ENCODE data around the gene TMEM63B.

Gene TMEM63B

DNA sequence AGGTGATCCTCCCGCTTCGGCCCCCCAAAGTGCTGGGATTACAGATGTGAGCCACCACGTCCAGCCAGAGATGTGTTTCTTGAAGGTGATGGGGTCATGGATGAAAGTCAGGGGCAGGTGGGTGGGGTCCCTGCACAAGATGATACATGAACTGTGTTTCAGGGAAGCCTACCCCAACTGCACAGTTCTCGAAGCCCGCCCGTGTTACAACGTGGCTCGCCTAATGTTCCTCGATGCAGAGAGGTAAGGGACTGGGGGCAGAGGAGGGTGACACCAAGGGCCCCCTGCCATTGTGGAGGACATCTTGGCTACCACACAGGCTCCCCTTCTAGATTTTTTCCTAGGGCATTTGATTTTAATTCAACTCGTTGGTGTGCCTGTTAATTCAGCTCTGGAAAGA, 19.3 kb downstream of the TMEM63B start:
- TF ChIP-seq YY1 (IDR thresholded peaks at IDR 0.05; ENCODE audit: low read depth), result no peak
- TF ChIP-seq EGR1 (IDR thresholded peaks at IDR 0.05), result no peak
- TF ChIP-seq TCF12 (IDR thresholded peaks at IDR 0.05; ENCODE audit: low read depth), result no peak
- TF ChIP-seq, protein P1, sequence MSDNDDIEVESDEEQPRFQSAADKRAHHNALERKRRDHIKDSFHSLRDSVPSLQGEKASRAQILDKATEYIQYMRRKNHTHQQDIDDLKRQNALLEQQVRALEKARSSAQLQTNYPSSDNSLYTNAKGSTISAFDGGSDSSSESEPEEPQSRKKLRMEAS (IDR thresholded peaks at IDR 0.05), result no peak
- no peak for TF ChIP-seq RAD21 (IDR thresholded peaks at IDR 0.05; ENCODE audit: low read depth)
- TF ChIP-seq CREB1 (IDR thresholded peaks at IDR 0.05; ENCODE audit: low read depth), result no peak
- no peak for TF ChIP-seq FOXM1 (IDR thresholded peaks at IDR 0.05; ENCODE audit: borderline replicate concordance, low read depth)
- TF ChIP-seq CEBPB (IDR thresholded peaks at IDR 0.05), result no peak
- TF ChIP-seq, protein P2, sequence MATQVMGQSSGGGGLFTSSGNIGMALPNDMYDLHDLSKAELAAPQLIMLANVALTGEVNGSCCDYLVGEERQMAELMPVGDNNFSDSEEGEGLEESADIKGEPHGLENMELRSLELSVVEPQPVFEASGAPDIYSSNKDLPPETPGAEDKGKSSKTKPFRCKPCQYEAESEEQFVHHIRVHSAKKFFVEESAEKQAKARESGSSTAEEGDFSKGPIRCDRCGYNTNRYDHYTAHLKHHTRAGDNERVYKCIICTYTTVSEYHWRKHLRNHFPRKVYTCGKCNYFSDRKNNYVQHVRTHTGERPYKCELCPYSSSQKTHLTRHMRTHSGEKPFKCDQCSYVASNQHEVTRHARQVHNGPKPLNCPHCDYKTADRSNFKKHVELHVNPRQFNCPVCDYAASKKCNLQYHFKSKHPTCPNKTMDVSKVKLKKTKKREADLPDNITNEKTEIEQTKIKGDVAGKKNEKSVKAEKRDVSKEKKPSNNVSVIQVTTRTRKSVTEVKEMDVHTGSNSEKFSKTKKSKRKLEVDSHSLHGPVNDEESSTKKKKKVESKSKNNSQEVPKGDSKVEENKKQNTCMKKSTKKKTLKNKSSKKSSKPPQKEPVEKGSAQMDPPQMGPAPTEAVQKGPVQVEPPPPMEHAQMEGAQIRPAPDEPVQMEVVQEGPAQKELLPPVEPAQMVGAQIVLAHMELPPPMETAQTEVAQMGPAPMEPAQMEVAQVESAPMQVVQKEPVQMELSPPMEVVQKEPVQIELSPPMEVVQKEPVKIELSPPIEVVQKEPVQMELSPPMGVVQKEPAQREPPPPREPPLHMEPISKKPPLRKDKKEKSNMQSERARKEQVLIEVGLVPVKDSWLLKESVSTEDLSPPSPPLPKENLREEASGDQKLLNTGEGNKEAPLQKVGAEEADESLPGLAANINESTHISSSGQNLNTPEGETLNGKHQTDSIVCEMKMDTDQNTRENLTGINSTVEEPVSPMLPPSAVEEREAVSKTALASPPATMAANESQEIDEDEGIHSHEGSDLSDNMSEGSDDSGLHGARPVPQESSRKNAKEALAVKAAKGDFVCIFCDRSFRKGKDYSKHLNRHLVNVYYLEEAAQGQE (IDR thresholded peaks at IDR 0.05; ENCODE audit: low read depth), result no peak
- no peak for TF ChIP-seq EP300 (IDR thresholded peaks at IDR 0.05; ENCODE audit: borderline replicate concordance)

DNA sequence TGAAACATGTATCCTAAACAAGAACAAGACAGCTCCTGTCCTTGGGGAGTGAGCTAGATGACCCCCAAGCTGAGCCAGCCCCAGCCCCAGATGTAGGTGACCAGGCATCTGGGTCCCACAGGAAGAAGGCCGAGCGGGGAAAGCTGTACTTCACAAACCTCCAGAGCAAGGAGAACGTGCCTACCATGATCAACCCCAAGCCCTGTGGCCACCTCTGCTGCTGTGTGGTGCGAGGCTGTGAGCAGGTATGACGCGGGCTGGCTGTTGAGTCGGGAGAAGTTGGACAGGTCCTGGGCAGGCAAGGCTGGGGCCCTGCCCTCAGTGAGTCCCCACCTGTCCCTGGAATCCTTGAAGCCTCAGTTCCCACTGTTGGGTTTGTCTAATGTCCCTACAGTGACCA, 19.9 kb downstream of the TMEM63B start:
- TF ChIP-seq TEAD4 (IDR thresholded peaks at IDR 0.05) (no peak), TCF12 (IDR thresholded peaks at IDR 0.05; ENCODE audit: low read depth) (no peak), CEBPB (IDR thresholded peaks at IDR 0.05) (no peak)
- TF ChIP-seq, protein P1 (IDR thresholded peaks at IDR 0.05), result no peak

DNA sequence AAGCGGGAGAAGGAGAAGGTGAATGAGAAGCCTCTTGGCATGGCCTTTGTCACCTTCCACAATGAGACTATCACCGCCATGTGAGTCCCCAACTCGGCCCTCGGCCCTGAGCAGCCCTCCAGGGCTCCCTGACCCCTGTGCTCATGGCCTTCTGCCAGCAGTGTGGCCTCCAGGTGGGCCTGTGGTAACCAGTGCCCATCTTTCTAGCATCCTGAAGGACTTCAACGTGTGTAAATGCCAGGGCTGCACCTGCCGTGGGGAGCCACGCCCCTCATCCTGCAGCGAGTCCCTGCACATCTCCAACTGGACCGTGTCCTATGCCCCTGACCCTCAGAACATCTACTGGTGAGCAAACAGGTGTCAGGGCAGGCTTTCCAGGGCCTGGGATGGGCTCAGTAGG, 21.0 kb downstream of the TMEM63B start:
- TF ChIP-seq CEBPB (IDR thresholded peaks at IDR 0.05) (no peak), ZBTB7A (IDR thresholded peaks at IDR 0.05; ENCODE audit: low read depth) (no peak), CREB1 (IDR thresholded peaks at IDR 0.05; ENCODE audit: low read depth) (no peak), NFIC (IDR thresholded peaks at IDR 0.05) (no peak), EGR1 (IDR thresholded peaks at IDR 0.05) (no peak), TCF12 (IDR thresholded peaks at IDR 0.05; ENCODE audit: low read depth) (no peak), EP300 (IDR thresholded peaks at IDR 0.05; ENCODE audit: borderline replicate concordance) (no peak), YY1 (IDR thresholded peaks at IDR 0.05; ENCODE audit: low read depth) (no peak), TAF1 (IDR thresholded peaks at IDR 0.05; ENCODE audit: low read depth) (no peak)
- TF ChIP-seq, protein P3, sequence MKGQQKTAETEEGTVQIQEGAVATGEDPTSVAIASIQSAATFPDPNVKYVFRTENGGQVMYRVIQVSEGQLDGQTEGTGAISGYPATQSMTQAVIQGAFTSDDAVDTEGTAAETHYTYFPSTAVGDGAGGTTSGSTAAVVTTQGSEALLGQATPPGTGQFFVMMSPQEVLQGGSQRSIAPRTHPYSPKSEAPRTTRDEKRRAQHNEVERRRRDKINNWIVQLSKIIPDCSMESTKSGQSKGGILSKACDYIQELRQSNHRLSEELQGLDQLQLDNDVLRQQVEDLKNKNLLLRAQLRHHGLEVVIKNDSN (IDR thresholded peaks at IDR 0.05), result no peak
- TF ChIP-seq, protein P1 (IDR thresholded peaks at IDR 0.05), result no peak

DNA sequence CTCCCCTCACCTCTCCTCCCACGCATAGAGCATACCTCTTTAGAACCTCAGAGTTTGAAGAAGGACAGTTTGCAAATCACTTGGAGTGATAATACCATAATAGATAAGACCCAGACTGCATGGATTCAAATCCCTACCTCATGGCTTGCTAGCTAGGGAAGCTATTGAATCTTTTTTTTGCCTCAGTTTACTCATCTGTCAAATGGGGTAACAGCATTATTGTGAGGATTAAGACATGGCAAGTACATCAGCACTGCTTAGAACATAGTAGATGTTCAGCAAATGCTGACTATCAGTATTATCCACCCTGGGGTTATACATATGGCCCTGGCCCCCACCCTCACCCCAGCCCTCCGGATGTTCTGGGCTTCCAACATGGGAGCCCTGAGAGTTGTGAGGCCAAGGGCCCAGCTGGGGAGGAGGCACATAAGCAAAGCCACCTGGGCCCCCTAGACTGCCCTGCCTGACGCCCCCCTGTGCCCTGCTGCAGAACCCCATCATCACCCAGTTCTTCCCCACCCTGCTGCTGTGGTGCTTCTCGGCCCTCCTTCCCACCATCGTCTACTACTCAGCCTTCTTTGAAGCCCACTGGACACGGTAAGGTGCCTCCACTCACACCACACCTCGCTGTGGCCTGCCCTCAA, 22.1 kb downstream of the TMEM63B start:
- no peak for TF ChIP-seq FOXM1 (IDR thresholded peaks at IDR 0.05; ENCODE audit: borderline replicate concordance, low read depth)
- TF ChIP-seq, protein P3 (IDR thresholded peaks at IDR 0.05), result no peak

DNA sequence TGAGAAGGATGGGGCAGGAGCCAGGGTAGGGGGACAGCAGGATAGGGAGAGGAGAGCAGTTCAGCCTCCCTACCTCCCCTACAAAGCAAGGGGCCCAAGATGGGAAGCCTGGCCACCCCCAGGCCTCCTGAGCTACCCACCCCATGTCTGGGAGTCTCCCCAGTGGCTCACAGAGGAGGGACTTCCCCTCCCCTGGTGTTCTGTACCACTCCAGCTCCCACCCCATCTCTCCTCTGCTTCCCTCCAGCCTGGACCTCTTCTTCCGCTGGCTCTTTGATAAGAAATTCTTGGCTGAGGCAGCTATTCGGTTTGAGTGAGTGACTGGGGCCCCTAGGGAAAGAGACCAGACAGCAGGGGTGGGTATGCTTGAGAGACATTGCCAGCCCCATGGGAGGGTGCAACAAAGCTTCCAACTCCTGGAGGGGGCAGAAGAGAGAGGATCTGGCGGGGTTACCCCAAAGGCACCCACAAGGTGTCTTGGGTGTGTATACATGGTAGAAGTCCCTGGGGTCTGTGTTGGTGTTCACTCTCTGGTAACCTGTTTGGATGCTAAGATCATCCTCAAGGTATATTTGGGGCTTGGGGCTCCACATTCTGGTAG, 23.1 kb downstream of the TMEM63B start:
- TF ChIP-seq EP300 (IDR thresholded peaks at IDR 0.05; ENCODE audit: borderline replicate concordance) (no peak), FOXM1 (IDR thresholded peaks at IDR 0.05; ENCODE audit: borderline replicate concordance, low read depth) (no peak), EGR1 (IDR thresholded peaks at IDR 0.05) (no peak), NFIC (IDR thresholded peaks at IDR 0.05) (no peak), TEAD4 (IDR thresholded peaks at IDR 0.05) (no peak), TAF1 (IDR thresholded peaks at IDR 0.05; ENCODE audit: low read depth) (no peak), RAD21 (IDR thresholded peaks at IDR 0.05; ENCODE audit: low read depth) (no peak), CREB1 (IDR thresholded peaks at IDR 0.05; ENCODE audit: low read depth) (no peak), TCF12 (IDR thresholded peaks at IDR 0.05; ENCODE audit: low read depth) (no peak), ZBTB7A (IDR thresholded peaks at IDR 0.05; ENCODE audit: low read depth) (no peak), CEBPB (IDR thresholded peaks at IDR 0.05) (no peak), YY1 (IDR thresholded peaks at IDR 0.05; ENCODE audit: low read depth) (no peak)
- TF ChIP-seq, protein P3 (IDR thresholded peaks at IDR 0.05), result no peak
- TF ChIP-seq, protein P2 (IDR thresholded peaks at IDR 0.05; ENCODE audit: low read depth), result no peak
- TF ChIP-seq, protein P1 (IDR thresholded peaks at IDR 0.05), result no peak
